ENCODE results near the gene MARCO. TPM values are rescaled to one million over a fixed set of nuclear protein-coding genes. Genes with fewer than 3 reads are reported as not detected.

The MARCO gene
- total and polyA plus RNA-seq, 4 donors: 20.3 to 833 (median 163) TPM

GRCh38 chr2:119023534-119023933 is 81.5 kb downstream of the MARCO start:
- Histone ChIP-seq H3K9me3 (ENCODE audit: control insufficient read depth in 4 of 4, insufficient read depth in 3 of 4, low read length in 3 of 4) (peaks cover 0 to 3% (median 0%) of the 10 kb centered on the region in 4 donors), H3K4me1 (ENCODE audit: control insufficient read depth in 5 of 5, insufficient read depth in 5 of 5, low read length in 5 of 5) (no peaks in the 10 kb centered on the region), H3K4me3 (no peak overlapping the region), H3K27me3 (ENCODE audit: control insufficient read depth in 3 of 3, insufficient read depth in 3 of 3, low read length in 2 of 3) (peaks cover 0 to under 1% (median 0%) of the 10 kb centered on the region in 3 donors), H3K27ac (ENCODE audit: low read depth in 1 of 2, low read length in 1 of 2) (no peak overlapping the region), H3K36me3 (ENCODE audit: control insufficient read depth in 4 of 4, insufficient read depth in 4 of 4, low read length in 4 of 4) (no peaks in the 10 kb centered on the region), H3K9ac (ENCODE audit: insufficient read depth in 1 of 2, low read length in 2 of 2) (no peak overlapping the region)
- ATAC-seq (ENCODE audit: insufficient read depth, low FRiP score) (no peak), DNase-seq (no peak)
- TF ChIP-seq CTCF (IDR thresholded peaks at IDR 0.05; ENCODE audit: control extremely low read depth, extremely low read depth): no peak
- 76 to 91% methylated on average over 2 of the region's 2 CpGs for WGBS, 2 donors

- Histone ChIP-seq H3K9me3 (ENCODE audit: control insufficient read depth in 4 of 4, insufficient read depth in 3 of 4, low read length in 3 of 4) (peaks cover 0 to 3% (median 0%) of the 10 kb centered on the region in 4 donors), H3K9ac (ENCODE audit: insufficient read depth in 1 of 2, low read length in 2 of 2) (no peak overlapping the region), H3K36me3 (ENCODE audit: control insufficient read depth in 4 of 4, insufficient read depth in 4 of 4, low read length in 4 of 4) (no peaks in the 10 kb centered on the region), H3K27me3 (ENCODE audit: control insufficient read depth in 3 of 3, insufficient read depth in 3 of 3, low read length in 2 of 3) (no peaks in the 10 kb centered on the region), H3K4me1 (ENCODE audit: control insufficient read depth in 5 of 5, insufficient read depth in 5 of 5, low read length in 5 of 5) (no peaks in the 10 kb centered on the region), H3K4me3 (no peak overlapping the region), H3K27ac (ENCODE audit: low read depth in 1 of 2, low read length in 1 of 2) (no peak overlapping the region)
- DNase-seq (no peak), ATAC-seq (ENCODE audit: insufficient read depth, low FRiP score) (no peak)
- TF ChIP-seq CTCF (IDR thresholded peaks at IDR 0.05; ENCODE audit: control extremely low read depth, extremely low read depth): no peak
- WGBS, 2 donors: 84 to 87% methylated on average over 9 of the region's 9 CpGs
Observed at GRCh38 chr2:119024152-119024551, 82.2 kb downstream of the MARCO start.

DNA sequence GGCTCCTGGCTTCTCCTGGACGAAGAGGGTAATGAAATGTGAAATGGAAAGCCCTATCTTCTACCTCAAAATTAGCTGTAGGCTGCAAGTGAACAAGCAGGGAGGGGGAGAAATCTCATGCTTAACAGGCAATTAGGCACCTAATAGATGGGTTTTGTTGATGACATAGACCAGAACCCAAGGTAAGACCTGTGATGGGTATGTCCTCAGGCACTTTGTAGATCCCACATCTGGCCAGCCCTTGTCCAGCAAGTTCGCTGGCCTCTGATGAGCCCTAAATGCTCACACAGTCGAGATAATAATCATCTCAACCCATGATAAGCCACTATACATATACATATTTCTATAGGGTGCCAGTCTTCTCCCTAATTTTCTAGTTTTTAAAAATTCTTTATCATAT is 82.6 kb downstream of the MARCO start:
- Histone ChIP-seq H3K27me3 (ENCODE audit: control insufficient read depth in 3 of 3, insufficient read depth in 3 of 3, low read length in 2 of 3) (no peaks in the 10 kb centered on the region), H3K4me3 (no peak overlapping the region), H3K4me1 (ENCODE audit: control insufficient read depth in 5 of 5, insufficient read depth in 5 of 5, low read length in 5 of 5) (no peaks in the 10 kb centered on the region), H3K9me3 (ENCODE audit: control insufficient read depth in 4 of 4, insufficient read depth in 3 of 4, low read length in 3 of 4) (peaks cover 0 to 3% (median 0%) of the 10 kb centered on the region in 4 donors), H3K36me3 (ENCODE audit: control insufficient read depth in 4 of 4, insufficient read depth in 4 of 4, low read length in 4 of 4) (no peaks in the 10 kb centered on the region), H3K27ac (ENCODE audit: low read depth in 1 of 2, low read length in 1 of 2) (no peak overlapping the region), H3K9ac (ENCODE audit: insufficient read depth in 1 of 2, low read length in 2 of 2) (no peak overlapping the region)
- 73 to 80% methylated on average over 3 of the region's 3 CpGs for WGBS, 2 donors
- no peak for ATAC-seq (ENCODE audit: insufficient read depth, low FRiP score)
- no peak for TF ChIP-seq CTCF (IDR thresholded peaks at IDR 0.05; ENCODE audit: control extremely low read depth, extremely low read depth)
- no peak for DNase-seq

GRCh38 chr2:119025013-119025412 is 83.0 kb downstream of the MARCO start:
- Histone ChIP-seq H3K27ac (ENCODE audit: low read depth in 1 of 2, low read length in 1 of 2) (no peak overlapping the region), H3K27me3 (ENCODE audit: control insufficient read depth in 3 of 3, insufficient read depth in 3 of 3, low read length in 2 of 3) (no peaks in the 10 kb centered on the region), H3K4me3 (no peak overlapping the region), H3K36me3 (ENCODE audit: control insufficient read depth in 4 of 4, insufficient read depth in 4 of 4, low read length in 4 of 4) (no peaks in the 10 kb centered on the region), H3K9ac (ENCODE audit: insufficient read depth in 1 of 2, low read length in 2 of 2) (no peak overlapping the region), H3K4me1 (ENCODE audit: control insufficient read depth in 5 of 5, insufficient read depth in 5 of 5, low read length in 5 of 5) (no peaks in the 10 kb centered on the region), H3K9me3 (ENCODE audit: control insufficient read depth in 4 of 4, insufficient read depth in 3 of 4, low read length in 3 of 4) (peaks cover 0 to 3% (median 0%) of the 10 kb centered on the region in 4 donors)
- 63 to 85% methylated on average over 7 of the region's 7 CpGs for WGBS, 2 donors
- DNase-seq (no peak), ATAC-seq (ENCODE audit: insufficient read depth, low FRiP score) (no peak)
- no peak for TF ChIP-seq CTCF (IDR thresholded peaks at IDR 0.05; ENCODE audit: control extremely low read depth, extremely low read depth)

All from lung (tissue), 12 donors.